Breast epithelium (tissue), 4 donors: Measurements from ENCODE around the gene TAOK1. TPM values are rescaled to one million over a fixed set of nuclear protein-coding genes. Genes with fewer than 3 reads are reported as not detected.

Experiments
- DNase-seq, 2 donors: peaks; one replicate each; pipeline ENCODE4 v3.0.0-alpha.2; 2019; ENCODE audit warnings: low spot score in 2 of 2
- H3K27ac ChIP-seq, 2 donors: fragments of 200-600 bp; sonication (generic) in 1 of 2; one replicate each; pipeline ENCODE4 v1.5.1; 2016 to 2019; ENCODE audit warnings: mild to moderate bottlenecking in 1 of 2
- H3K27me3 ChIP-seq, 2 donors: fragments of 200-600 bp; sonication (generic) in 1 of 2; one replicate each; pipeline versions ENCODE4 v1.5.1 to v1.6.0; 2017 to 2019; ENCODE audit warnings: control low read depth in 1 of 2, mild to moderate bottlenecking in 1 of 2
- H3K36me3 ChIP-seq: fragments of 200-600 bp; one replicate; pipeline ENCODE4 v1.5.1; 2019
- H3K4me1 ChIP-seq, 2 donors: fragments of 200-600 bp; sonication (generic); one replicate each; pipeline ENCODE4 v1.5.1; 2016 to 2019; ENCODE audit warnings: control low read depth in 1 of 2
- H3K4me3 ChIP-seq, 3 donors: fragments of 200-600 bp; sonication (generic); 1 replicate in 2 of 3; 2 replicates in 1 of 3; pipeline ENCODE4 v1.5.1; 2016 to 2019; ENCODE audit warnings: mild to moderate bottlenecking in 3 of 3, moderate library complexity in 2 of 3
- H3K9me3 ChIP-seq, 2 donors: fragments of 200-600 bp; sonication (generic) in 1 of 2; one replicate each; pipeline ENCODE4 v1.5.1; 2016 to 2019; ENCODE audit warnings: control low read depth in 1 of 2
- POLR2A ChIP-seq: fragments of 450-650 bp; IDR thresholded peaks from one replicate; pipeline ENCODE4 v1.6.1; 2016; ENCODE audit warnings: antibody characterized with exemption, mild to moderate bottlenecking, moderate library complexity
- POLR2AphosphoS5 ChIP-seq, 3 donors: sonication (generic); formaldehyde crosslinking; IDR thresholded peaks; one replicate each; pipeline ENCODE4 v1.6.1; 2017; ENCODE audit warnings: antibody characterized with exemption in 3 of 3
- intact Hi-C: fragments of 100-400 bp; cut with DNase I; formaldehyde crosslinking; loops from one replicate; pipeline ENCODE4 v1.15.1; 2023; ENCODE audit warnings: low total_unique reads
- total RNA-seq, 3 donors: library from RNA; depleted of rRNA; stranded (reverse); fragments of >200 nt; gene quantifications; one replicate each; pipeline ENCODE4 v1.1.0, GENCODE V29; 2016
- TF ChIP-seq, protein P1 (sequence below), 3 donors: fragments of 450-650 bp; IDR thresholded peaks; one replicate each; pipeline ENCODE4 v1.5.1; 2016 to 2017; ENCODE audit warnings: antibody characterized with exemption in 3 of 3, mild to moderate bottlenecking in 3 of 3, moderate library complexity in 3 of 3

The TAOK1 gene
- total RNA-seq, 3 donors from 2014 or later, result 62.6 to 77.1 (median 67.8) TPM

DNA sequence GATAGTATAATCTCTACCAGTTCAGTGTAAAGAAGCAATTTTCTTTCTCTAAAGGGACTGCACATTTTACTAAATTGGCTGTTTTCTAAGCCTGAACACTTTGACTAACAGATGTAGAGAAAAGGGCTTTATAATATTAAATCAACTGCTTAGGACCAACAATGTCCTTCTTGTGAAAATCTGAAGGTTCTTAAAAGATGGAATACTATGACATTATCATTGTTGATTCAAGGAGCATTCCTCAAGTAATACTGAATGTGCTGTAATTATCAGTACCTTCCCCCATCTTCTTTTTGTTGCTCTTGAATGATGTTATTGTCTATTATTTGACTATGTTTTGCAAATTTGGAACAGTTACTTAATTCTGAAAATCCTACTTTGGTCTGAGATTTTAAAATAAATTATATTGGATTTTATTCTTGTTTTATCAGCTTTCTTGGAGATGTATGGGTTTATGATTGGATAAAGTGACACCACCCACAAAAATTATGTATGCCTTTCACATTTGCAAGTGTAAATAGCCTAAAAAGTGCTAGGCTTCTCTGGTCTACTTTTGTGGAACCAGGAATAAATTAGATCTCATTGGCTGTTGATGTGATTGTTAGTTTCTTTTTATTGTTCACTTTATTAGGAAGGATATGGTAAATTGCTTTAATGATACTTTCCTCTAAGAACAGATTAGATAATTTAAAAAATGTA is 53.0 kb downstream of the TAOK1 start:
- TF ChIP-seq, protein P1, sequence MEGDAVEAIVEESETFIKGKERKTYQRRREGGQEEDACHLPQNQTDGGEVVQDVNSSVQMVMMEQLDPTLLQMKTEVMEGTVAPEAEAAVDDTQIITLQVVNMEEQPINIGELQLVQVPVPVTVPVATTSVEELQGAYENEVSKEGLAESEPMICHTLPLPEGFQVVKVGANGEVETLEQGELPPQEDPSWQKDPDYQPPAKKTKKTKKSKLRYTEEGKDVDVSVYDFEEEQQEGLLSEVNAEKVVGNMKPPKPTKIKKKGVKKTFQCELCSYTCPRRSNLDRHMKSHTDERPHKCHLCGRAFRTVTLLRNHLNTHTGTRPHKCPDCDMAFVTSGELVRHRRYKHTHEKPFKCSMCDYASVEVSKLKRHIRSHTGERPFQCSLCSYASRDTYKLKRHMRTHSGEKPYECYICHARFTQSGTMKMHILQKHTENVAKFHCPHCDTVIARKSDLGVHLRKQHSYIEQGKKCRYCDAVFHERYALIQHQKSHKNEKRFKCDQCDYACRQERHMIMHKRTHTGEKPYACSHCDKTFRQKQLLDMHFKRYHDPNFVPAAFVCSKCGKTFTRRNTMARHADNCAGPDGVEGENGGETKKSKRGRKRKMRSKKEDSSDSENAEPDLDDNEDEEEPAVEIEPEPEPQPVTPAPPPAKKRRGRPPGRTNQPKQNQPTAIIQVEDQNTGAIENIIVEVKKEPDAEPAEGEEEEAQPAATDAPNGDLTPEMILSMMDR (IDR thresholded peaks at IDR 0.05), result no peak
- no peak for TF ChIP-seq POLR2A
- TF ChIP-seq POLR2AphosphoS5 (IDR thresholded peaks at IDR 0.05), result no peak
- H3K9me3 ChIP-seq, result no peaks in the 10 kb centered on the region
- intact Hi-C loops, result no loop called here
- no peaks in the 10 kb centered on the region for H3K27me3 ChIP-seq
- no peak overlapping the region for H3K4me3 ChIP-seq
- no peaks in the 10 kb centered on the region for H3K36me3 ChIP-seq
- H3K4me1 ChIP-seq, result no peaks in the 10 kb centered on the region
- no peak overlapping the region for H3K27ac ChIP-seq
- no peak for DNase-seq

DNA sequence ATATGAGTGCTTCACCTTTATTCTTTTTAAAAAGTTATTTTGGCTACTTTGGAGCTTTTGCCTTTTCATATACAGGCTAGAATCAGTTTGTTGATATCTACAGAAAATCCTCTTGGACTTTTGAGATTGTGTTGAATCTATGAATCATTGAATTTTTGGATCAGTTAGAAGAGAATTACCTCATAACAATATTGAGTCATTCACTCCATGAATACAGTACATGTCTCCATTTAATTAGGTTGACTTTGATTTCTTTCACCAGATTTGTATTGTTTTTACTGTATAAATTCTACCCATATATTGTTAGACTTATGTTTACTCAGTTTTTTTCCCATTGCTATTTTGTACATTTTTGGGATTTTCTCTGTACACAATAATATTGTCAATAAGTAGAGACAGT is 54.4 kb downstream of the TAOK1 start:
- Histone ChIP-seq H3K36me3 (no peaks in the 10 kb centered on the region), H3K4me1 (no peaks in the 10 kb centered on the region), H3K27me3 (no peaks in the 10 kb centered on the region), H3K27ac (no peak overlapping the region), H3K4me3 (no peak overlapping the region), H3K9me3 (no peaks in the 10 kb centered on the region)
- intact Hi-C loops, result no loop called here
- TF ChIP-seq, protein P1 (IDR thresholded peaks at IDR 0.05), result no peak
- TF ChIP-seq POLR2A (no peak), POLR2AphosphoS5 (IDR thresholded peaks at IDR 0.05) (no peak)
- DNase-seq, result no peak

DNA sequence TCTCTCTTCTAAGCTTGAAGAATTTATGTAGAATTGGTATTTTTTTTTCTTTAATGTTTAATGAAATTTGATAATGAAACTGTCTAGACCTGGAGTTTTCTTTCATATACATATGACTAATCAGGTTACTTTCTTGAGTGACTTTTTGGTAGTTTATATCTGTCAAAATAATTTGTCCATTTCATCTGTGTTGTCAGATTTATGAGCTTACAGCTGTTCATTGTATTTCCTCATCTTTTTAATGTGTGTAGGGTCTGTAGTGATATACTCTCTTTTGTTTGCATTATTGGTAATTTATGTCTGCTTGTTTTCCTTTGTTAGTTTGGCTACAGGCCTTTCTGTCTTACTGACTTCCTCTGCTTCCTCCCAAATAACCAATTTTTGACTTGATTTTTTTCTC is 55.7 kb downstream of the TAOK1 start:
- Histone ChIP-seq H3K4me1 (no peaks in the 10 kb centered on the region), H3K4me3 (no peak overlapping the region), H3K27me3 (no peaks in the 10 kb centered on the region), H3K36me3 (no peaks in the 10 kb centered on the region), H3K27ac (no peak overlapping the region), H3K9me3 (no peaks in the 10 kb centered on the region)
- TF ChIP-seq POLR2AphosphoS5 (IDR thresholded peaks at IDR 0.05) (no peak), POLR2A (no peak)
- intact Hi-C loops, result no loop called here
- no peak for DNase-seq

DNA sequence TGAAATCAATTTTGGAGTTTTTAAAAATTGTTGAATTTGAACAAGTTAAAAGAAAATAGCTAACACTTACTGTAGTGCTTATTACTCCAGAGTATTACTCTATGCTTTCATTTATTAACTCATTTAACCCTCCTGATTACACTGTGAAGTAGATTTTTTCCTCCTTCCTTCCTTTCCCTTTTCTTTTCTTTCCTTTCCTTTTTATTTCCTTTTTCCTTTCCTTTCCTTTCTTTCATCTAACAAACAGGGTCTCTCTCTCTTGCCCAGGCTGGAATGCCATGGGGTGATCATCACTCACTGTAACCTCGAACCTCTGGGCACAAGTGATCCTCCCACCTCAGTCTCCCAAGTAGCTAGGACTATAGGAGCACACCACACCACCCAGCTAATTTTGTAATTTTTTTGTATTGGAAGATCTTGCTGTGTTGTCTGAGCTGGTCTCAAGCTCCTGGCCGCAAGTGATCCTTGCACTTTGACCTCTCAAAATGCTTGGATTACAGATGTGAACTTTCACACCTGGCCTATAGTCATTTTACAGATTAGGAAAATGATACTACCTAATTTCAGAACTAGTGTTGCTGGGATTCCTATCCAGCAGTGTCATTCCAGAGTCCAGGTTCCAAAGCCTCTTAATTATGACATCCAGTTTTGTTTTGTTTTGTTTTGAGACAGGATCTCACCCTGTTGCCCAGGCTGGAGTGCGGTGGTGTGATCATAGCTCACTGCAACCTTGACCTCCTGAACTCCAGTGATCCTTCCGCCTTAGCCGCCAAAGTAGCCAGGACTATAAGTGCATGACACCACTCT is 59.9 kb downstream of the TAOK1 start:
- no peak for TF ChIP-seq POLR2AphosphoS5 (IDR thresholded peaks at IDR 0.05)
- TF ChIP-seq POLR2A, result no peak
- TF ChIP-seq, protein P1 (IDR thresholded peaks at IDR 0.05), result no peak
- DNase-seq, result no peak
- Histone ChIP-seq H3K4me3 (no peak overlapping the region), H3K4me1 (no peaks in the 10 kb centered on the region), H3K27me3 (no peaks in the 10 kb centered on the region), H3K27ac (no peak overlapping the region), H3K9me3 (peaks cover 0 to 5% of the 10 kb centered on the region in 2 donors), H3K36me3 (no peaks in the 10 kb centered on the region)
- intact Hi-C loops, result no loop called here

DNA sequence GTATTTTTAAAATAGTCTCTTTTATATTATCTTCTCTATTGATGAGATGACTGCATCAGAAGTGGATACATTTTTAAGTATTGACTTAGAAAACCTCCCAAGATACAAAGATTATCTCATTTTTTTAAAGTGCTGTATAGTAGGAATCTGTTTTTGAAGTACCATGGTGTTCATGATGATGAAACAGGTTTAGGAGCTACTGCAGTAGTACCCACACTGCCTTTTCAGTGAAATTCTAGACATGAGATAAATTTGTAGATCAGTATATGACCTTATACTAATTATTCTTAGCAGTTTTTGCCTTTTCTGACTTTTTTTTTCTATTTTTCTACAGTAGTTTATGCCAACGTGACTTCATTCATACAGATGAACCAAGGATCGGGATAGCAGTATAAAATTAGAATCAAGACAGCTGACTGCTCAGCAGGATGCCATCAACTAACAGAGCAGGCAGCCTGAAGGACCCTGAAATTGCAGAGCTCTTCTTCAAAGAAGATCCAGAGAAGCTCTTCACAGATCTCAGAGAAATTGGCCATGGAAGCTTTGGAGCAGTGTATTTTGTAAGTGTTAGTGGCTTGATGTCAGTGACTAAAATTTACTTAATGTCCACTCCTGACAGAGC is 61.1 kb downstream of the TAOK1 start:
- no peak overlapping the region for H3K27ac ChIP-seq
- H3K4me3 ChIP-seq, result no peak overlapping the region
- no peaks in the 10 kb centered on the region for H3K27me3 ChIP-seq
- H3K9me3 ChIP-seq, result peaks cover 0 to 5% of the 10 kb centered on the region in 2 donors
- DNase-seq, result no peak
- H3K36me3 ChIP-seq, result no peaks in the 10 kb centered on the region
- TF ChIP-seq, protein P1 (IDR thresholded peaks at IDR 0.05), result no peak
- no peak for TF ChIP-seq POLR2A
- no peak for TF ChIP-seq POLR2AphosphoS5 (IDR thresholded peaks at IDR 0.05)
- no peaks in the 10 kb centered on the region for H3K4me1 ChIP-seq
- intact Hi-C loops, result no loop called here
